Brain pericyte (primary cell): Measurements from ENCODE around the gene UPF3A.
"Not testable (repeated sequence)": the region's sequence is repeated elsewhere in the genome, so short reads cannot be mapped to it uniquely, and the experiment has no call there.

Experiments used
- DNase-seq: peaks from one replicate; pipeline ENCODE4 v3.0.0-alpha.2; 2012; ENCODE audit warnings: low read depth, low spot score

The UPF3A gene

GRCh38 chr13:114334305-114335053, 53.1 kb downstream of the UPF3A start:
- no peak for DNase-seq

- DNase-seq = not testable (repeated sequence)
These were observed 55.1 kb downstream of the UPF3A start for GRCh38 chr13:114336457-114336856.

- DNase-seq = no peak
These were observed 57.6 kb downstream of the UPF3A start for GRCh38 chr13:114338959-114339358.

GRCh38 chr13:114339857-114340534, 58.6 kb downstream of the UPF3A start:
- no peak for DNase-seq

GRCh38 chr13:114341003-114341777, 59.8 kb downstream of the UPF3A start:
- DNase-seq = no peak

- DNase-seq = not testable (repeated sequence)
These were observed 65.9 kb downstream of the UPF3A start for GRCh38 chr13:114347256-114347655.

- not testable (repeated sequence) for DNase-seq
These were observed 71.4 kb downstream of the UPF3A start for GRCh38 chr13:114352763-114353162.

GRCh38 chr13:114353382-114353781, 72.0 kb downstream of the UPF3A start:
- not testable (repeated sequence) for DNase-seq
